ENCODE results near the gene ISG20.

The ISG20 gene

GRCh38 chr15:88608607-88609181 lies 30.1 kb upstream of the ISG20 start:
- Histone ChIP-seq H3K4me2 (no peak overlapping the region), H3K27ac (no peak overlapping the region), H3K4me1 (peaks cover 21% of the 10 kb centered on the region), H3K4me3 (no peak overlapping the region), H3K9me3 (peaks cover 18% of the 10 kb centered on the region), H4K20me1 (no peaks in the 10 kb centered on the region), H3K9ac (no peak overlapping the region), H3K36me3 (no peaks in the 10 kb centered on the region), H3K27me3 (peaks cover 32% of the 10 kb centered on the region)
- TF ChIP-seq Cebpa-rat (IDR thresholded peaks at IDR 0.05) = no peak

DNA sequence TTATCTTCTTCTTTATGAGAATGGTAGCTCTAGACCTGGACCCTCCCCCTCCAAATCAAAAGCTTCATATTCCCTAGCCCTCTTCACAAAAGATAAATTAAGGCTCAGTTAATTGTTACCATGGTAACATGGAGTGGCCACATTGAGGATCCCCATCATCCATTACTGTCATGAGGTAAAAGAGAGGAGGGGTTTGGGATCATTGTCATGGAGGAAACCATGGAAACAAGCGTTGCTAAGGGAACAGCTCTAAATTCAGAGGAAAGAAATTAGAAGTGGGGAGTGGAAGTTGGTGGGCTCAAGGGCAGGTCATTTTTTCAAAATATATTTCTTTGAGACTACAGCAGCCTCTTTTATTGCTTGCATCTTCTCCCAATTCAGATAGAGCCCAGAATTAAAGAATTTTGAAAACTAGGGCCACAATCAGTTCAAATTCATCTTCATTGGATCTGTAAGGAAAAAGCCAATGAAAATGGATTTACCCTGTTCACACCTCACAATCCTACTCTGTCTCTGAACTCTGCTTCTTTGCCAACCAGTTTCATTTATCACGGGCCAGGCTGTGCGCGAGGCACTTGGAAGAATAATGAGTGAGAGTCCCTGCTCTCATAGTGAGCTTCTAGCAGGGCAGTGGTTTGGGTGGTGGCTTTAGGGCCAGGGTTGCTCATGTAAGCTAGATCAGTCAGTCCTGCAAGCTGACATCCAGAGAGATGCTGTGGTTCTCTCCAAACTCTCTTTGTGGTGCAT lies 29.3 kb upstream of the ISG20 start:
- no peak for TF ChIP-seq Cebpa-rat (IDR thresholded peaks at IDR 0.05)
- H3K36me3 ChIP-seq = no peaks in the 10 kb centered on the region
- H3K27ac ChIP-seq = no peak overlapping the region
- no peaks in the 10 kb centered on the region for H4K20me1 ChIP-seq
- H3K4me1 ChIP-seq = peaks cover 21% of the 10 kb centered on the region
- H3K4me2 ChIP-seq = peak overlapping the region; percentile 87; the same call in 1 of the 2 replicates
- peaks cover 15% of the 10 kb centered on the region for H3K9me3 ChIP-seq
- H3K27me3 ChIP-seq = peaks cover 24% of the 10 kb centered on the region
- H3K4me3 ChIP-seq = no peak overlapping the region
- H3K9ac ChIP-seq = no peak overlapping the region

GRCh38 chr15:88610701-88611231 lies 28.1 kb upstream of the ISG20 start:
- peak overlapping the region; percentile 6; the same call in 1 of the 2 replicates for H3K4me3 ChIP-seq
- TF ChIP-seq Cebpa-rat (IDR thresholded peaks at IDR 0.05) = no peak
- H3K4me1 ChIP-seq = peaks cover 21% of the 10 kb centered on the region
- H4K20me1 ChIP-seq = no peaks in the 10 kb centered on the region
- no peaks in the 10 kb centered on the region for H3K36me3 ChIP-seq
- H3K9ac ChIP-seq = no peak overlapping the region
- peak overlapping the region; percentile 58 for H3K27ac ChIP-seq
- peak overlapping the region; percentile 87 for H3K4me2 ChIP-seq
- peaks cover 2% of the 10 kb centered on the region; the same call in 1 of the 2 replicates for H3K9me3 ChIP-seq
- H3K27me3 ChIP-seq = peaks cover 11% of the 10 kb centered on the region

DNA sequence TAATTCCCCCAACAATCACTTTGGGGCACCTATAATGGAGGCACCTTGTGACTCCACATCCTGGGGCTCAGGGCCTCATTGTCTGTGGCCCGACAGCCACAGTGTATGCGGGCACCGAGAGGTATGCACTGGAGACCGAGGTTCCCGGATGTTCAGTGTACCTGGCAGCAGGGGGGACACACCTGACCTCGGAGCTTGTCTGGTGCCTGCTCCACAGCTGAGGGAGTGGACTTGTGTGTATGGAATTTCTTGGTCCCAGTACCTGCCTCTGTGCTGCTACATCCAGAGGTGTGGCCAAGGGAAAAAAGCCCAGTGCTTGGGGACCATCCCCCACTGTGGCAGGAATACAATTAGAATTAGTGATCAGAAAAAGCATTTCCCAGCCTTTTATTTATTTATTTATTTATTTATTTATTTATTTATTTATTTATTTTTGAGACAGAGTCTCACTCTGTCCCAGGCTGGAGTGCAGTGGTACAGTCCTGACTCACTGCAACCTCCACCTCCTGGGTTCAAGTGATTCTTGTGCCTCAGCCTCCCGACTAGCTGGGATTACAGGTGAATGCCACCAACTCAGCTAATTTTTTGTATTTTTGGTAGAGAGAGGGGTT lies 26.5 kb upstream of the ISG20 start:
- H3K27ac ChIP-seq = no peak overlapping the region
- TF ChIP-seq Cebpa-rat (IDR thresholded peaks at IDR 0.05) = no peak

GRCh38 chr15:88613074-88613944 lies 25.5 kb upstream of the ISG20 start:
- Histone ChIP-seq H3K4me3 (no peak overlapping the region), H3K27me3 (no peaks in the 10 kb centered on the region), H3K27ac (no peak overlapping the region), H3K36me3 (no peaks in the 10 kb centered on the region), H3K4me1 (peaks cover 21% of the 10 kb centered on the region), H3K4me2 (no peak overlapping the region), H3K9me3 (no peaks in the 10 kb centered on the region), H3K9ac (no peak overlapping the region), H4K20me1 (no peaks in the 10 kb centered on the region)
- TF ChIP-seq Cebpa-rat (IDR thresholded peaks at IDR 0.05) = no peak

More for the DNA sequence above, 26.5 kb upstream of the ISG20 start:
- Histone ChIP-seq H3K4me1 (peaks cover 21% of the 10 kb centered on the region), H3K36me3 (no peaks in the 10 kb centered on the region), H4K20me1 (no peaks in the 10 kb centered on the region), H3K9ac (no peak overlapping the region), H3K4me2 (no peak overlapping the region), H3K27me3 (no peaks in the 10 kb centered on the region), H3K4me3 (no peak overlapping the region), H3K9me3 (no peaks in the 10 kb centered on the region)

DNA sequence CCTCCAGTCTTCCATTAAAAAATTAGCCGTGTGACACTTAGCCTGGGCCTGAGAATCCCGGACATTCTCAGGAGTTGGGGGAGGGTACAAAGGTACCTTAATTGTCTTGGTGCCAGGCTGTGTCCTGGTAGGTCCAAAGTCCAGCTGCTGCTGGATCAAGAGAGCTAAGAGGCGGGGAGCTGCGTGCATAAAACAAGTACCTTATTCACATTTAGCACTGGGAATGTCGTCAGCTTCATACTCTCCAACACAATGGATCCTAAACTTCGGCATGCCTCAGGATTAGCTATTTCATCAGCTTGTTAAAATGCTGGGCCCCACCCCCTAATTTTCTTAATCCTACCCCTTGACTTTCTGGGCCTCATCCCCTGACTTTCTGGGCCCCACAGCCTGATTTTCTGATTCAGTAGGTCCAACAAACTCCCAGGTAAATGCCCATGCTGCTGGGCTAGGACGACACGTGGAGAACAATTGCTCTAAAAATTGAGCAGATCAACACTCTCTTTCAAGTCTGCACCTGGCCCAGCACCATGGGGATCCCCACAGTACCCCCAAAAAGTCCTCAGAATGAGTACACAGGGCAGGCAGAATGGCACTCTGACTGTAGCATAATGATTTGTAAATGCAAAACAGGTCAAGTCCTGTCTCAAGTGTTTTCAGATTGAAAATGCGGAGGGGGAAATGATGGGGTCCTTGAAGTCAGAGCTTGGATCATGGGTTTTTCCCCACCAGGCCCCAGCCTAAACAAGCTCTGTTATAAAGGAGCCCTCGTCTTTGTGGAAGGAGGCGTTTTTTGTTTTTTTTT lies 23.3 kb upstream of the ISG20 start:
- H3K4me2 ChIP-seq = no peak overlapping the region

DNA sequence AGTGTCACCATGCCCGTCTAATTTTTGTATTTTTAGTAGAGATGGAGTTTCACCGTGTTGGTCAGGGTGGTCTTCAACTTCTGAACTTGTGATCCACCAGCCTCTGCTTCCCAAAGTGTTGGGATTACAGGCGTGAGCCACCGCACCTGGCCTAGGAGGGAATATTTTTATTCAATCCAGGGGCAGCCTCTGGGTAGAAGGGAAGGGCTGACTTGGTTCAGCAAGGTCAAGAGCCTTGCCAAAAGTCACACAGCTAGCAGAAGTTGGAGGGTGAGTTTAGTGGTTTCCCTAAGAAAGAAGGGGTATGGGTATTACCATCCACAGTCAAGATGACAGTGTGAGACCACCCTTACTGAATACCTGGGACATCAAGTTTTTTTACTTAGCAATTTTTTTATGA lies 22.6 kb upstream of the ISG20 start:
- no peaks in the 10 kb centered on the region for H3K27me3 ChIP-seq
- no peaks in the 10 kb centered on the region for H3K36me3 ChIP-seq
- H3K4me2 ChIP-seq = no peak overlapping the region
- H3K9ac ChIP-seq = no peak overlapping the region
- no peak overlapping the region for H3K27ac ChIP-seq
- H3K4me1 ChIP-seq = peaks cover 11% of the 10 kb centered on the region
- no peak for TF ChIP-seq Cebpa-rat (IDR thresholded peaks at IDR 0.05)
- no peaks in the 10 kb centered on the region for H4K20me1 ChIP-seq
- no peak overlapping the region for H3K4me3 ChIP-seq
- H3K9me3 ChIP-seq = no peaks in the 10 kb centered on the region

More for the DNA sequence above, 23.3 kb upstream of the ISG20 start:
- Histone ChIP-seq H3K4me3 (no peak overlapping the region), H3K9ac (no peak overlapping the region), H3K27me3 (no peaks in the 10 kb centered on the region), H3K36me3 (no peaks in the 10 kb centered on the region), H4K20me1 (no peaks in the 10 kb centered on the region), H3K4me1 (peaks cover 14% of the 10 kb centered on the region), H3K9me3 (no peaks in the 10 kb centered on the region), H3K27ac (no peak overlapping the region)
- TF ChIP-seq Cebpa-rat (IDR thresholded peaks at IDR 0.05) = no peak

- Histone ChIP-seq H3K4me3 (no peak overlapping the region), H3K9me3 (no peaks in the 10 kb centered on the region), H3K36me3 (no peaks in the 10 kb centered on the region), H4K20me1 (peaks cover 5% of the 10 kb centered on the region), H3K27ac (no peak overlapping the region), H3K9ac (no peak overlapping the region), H3K4me1 (peaks cover 6% of the 10 kb centered on the region; the same call in 1 of the 2 replicates), H3K27me3 (no peaks in the 10 kb centered on the region), H3K4me2 (no peak overlapping the region)
- no peak for TF ChIP-seq Cebpa-rat (IDR thresholded peaks at IDR 0.05)
Observed at GRCh38 chr15:88617031-88617722, 21.6 kb upstream of the ISG20 start.
